ENCODE data around the gene PARK7.

Gene PARK7

DNA sequence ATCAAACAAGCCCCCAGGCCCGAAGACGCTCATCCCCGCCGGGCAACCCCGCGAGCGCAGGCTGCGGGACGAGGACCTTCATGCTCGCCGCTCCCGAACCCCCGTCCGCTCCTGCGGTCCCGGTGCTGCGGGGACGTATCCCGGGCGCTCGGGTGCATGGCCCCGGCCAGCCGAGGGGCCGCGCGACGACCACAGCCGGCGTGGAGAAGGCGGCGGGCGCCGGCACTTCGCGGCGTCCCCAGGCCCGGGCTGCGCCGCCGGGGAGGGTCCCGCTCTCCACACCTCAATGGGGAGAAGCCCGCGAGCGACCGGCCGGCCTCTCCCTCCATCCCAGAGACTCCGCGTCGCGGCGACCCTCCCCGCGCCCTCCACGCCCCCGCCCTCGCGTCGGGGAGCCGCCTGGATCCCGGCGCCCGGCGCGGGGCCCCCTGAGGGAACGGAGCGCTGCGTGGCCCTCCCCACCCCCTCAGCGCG is 64.2 kb downstream of the PARK7 start:
- no peak for DNase-seq

DNA sequence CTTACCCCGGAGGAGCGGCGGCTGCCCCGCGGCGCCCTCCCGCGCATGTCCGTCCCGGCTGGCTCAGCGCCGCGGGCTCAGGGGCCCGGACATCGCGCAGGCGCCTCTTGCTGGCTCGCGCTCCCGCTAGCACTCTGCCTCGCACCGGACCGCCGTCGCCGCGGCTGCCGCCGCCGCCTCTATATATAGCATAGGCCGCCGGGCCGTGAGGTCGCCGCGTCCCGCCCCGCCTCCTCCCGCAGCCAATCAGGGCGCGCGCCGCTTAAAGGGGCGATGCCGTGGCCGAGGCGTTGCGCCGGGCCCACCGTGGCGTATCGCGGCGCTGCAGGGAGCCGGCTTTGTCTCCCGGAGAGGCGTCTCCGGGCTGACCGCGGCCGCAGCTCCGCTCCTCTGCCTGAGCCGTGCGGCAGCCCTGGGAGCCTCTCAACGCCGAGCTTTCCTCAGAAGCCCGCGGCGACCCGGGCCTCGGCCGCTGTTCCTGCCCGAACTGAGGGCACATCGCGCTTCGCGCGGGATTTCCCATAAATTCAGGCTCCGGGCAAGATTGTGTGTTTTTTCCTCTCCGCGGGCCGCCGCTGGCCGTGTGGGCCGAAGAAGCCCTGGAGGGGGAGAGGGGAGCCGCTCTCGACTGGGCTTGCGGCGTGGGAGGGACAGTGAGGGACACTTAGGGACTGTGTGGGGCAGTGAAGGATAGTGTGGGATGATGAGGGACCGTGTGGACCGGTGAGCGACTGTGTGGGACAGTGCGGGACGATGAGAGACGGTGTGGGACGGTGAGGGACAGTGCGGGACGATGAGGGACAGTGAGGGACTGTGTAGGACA is 64.9 kb downstream of the PARK7 start, which contains the start of gene ERRFI1:
Gene ERRFI1 (minus strand): TSS at position 157 of the 823 bp plus-strand sequence. CDS start 10,690 bp downstream, outside the sequence.
- DNase-seq = peak; percentile 56

DNA sequence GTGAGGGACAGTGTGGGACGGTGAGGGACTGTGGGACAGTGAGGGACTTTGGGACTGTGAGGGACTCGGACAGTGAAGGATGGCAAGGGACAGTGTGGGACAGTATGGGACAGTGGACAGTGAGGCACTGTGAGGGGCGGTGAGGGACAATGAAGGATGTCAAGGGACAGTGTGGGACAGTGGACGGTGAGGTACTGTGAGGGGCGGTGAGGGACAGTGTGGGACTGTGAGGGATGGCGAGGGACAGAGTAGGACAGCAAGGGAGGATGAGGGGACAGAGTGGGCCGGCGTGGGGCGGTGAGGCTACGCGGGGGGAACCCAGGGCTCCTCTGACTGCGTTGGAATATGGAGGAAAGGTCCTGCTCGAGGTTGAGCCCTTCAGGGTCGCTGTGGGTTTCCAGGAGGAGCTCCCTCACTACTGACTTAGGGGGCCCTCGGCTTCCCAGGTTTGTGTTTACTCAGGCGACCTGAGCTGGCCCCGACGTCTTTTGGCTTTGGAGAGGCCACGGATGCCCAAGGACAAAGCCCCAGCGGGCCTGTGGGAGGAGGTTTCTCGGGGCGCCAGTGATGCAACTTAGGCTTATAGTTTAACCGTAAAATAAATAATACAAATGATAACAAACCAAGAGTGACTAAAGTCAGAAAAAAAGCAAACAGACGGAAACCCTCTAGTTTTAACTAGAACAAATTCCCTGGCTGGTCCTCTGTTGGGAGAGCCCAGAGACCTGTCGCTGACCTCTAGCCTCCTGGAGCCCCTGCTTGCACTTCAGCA is 65.7 kb downstream of the PARK7 start:
- DNase-seq = no peak

DNA sequence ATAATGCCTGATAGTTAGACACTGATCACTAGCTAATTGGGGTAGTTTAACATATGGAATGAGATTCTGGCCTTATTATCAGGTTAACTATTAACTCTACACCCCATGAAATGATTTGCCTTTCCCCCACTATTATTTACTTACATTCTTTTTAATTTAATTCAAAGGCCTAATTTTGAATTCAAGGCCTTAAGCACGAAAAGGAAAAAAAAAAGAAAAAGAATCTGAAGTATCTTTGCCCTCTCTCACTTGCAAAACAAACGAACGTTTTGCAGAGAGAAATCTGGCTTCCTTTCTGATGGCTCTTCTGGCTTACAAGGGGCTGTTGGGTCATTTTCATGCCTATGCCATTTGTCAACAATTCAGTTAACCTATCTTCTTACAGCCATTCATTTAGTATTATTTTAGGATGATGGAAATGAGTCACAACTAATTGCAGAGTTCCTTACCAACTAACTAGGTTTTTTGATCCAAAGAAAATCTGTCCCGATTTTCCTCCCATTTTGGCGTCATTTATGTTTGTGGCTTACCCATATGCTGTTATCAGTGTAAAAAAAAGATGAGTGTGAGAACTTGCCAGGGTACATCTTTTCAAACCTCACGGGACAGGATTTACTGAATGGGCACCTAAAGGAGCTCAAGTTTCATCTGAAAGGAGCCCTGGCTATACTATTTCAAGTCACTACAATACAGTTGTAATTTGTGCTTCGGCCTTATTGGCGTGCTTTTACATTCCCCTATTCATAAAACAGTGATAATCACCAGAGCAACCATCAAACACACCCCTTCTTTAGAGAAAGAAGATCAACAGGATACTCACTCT is 66.4 kb downstream of the PARK7 start:
- DNase-seq = no peak

DNA sequence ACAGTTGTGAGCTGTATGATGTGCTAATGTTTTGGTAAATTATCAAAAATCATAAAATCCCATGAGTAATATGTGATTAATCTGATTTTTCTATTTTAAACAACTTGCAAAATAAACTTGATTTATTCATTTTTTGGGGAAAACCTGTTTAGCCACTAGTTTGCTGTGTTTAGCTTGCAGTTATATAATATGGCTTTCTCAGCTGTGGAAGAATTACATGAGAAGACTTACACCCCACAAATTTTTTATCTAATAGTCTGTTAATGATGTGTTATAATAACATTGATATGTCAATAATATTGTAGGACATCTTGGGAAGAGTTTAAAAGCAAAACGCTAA is 67.0 kb downstream of the PARK7 start:
- no peak for DNase-seq

DNA sequence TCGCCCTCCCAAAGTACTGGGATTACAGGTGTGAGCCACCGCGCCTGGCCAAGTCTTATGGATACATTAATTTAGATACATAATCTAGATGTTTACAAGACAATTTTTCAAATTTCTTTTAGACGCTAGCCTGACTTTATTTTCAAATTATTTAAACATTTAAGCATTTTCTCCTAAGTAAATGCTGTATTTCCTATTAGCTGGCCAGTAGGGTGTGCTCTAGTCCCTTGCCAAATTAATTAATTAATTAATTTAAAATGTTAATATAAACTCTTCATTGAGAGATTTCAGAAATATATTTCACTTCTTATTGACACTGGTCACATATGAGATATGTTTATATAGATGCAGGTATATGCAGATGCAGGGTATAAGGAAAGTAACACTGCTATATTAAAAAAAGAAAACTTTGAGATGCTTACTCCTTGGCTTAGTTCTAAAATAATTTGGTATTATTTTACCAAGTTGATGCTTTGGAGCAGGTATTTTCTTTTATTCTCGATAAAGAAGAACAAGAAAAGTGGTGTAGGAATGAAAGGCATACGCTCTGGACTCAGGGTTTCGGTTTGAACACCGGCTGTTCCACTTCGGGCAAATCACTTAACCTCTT is 69.8 kb downstream of the PARK7 start:
- DNase-seq = no peak

DNA sequence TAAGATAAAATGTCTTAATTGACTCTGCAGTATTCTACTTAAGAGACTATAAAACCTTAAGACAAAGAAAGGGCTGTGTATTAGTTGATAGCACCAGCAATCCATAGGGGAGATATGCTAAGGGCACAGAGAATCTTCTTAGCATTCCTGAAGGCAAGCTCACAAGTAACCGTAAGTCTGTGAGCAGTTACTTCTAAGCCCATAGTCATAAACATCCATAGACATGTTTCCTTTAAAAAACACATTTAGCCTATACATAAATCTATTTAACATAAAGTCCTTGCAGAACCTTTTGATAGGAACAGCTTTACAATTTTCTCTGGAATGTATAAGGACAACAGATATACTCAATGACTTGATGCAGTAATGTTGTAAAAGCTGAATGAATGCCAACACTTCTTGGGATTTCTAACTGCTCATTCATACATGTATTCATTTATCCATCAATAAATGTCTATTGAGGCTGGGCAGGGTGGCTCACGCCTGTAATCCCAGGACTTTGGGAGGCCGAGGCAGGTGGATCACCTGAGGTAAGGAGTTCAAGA is 70.9 kb downstream of the PARK7 start:
- DNase-seq = no peak

DNA sequence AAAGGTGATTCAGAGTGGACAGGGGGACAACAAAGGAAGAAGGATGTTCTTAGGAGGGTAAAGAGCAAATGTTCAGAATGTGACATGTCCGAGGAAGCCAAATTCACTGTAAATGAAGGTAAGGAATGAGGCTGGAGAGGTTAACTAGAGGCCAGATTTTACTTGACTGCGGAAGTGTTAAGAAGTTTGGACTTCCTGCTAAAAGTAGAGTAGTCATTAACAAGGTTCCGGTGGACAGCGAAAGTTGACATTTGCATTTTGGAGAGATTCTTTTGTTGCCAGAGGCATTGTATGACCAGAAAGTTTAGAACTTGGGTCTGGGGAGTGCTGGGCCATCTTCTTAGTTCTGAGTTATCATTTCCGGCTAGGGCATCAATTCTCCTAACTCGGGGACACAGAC is 71.8 kb downstream of the PARK7 start:
- no peak for DNase-seq
